Activated CD4-positive, alpha-beta T cell treated with anti-CD3 and anti-CD28 coated beads, Interleukin-2, amount 50 U/mL, for 24 hours (primary cell): ENCODE results near the gene SLC35A5.
A peak's percentile ranks its signal among the peaks of the same experiment; 100 is the strongest.

Experiments
- DNase-seq, 2 donors: peaks; one replicate each; pipeline ENCODE4 v3.0.0-alpha.2; 2020; ENCODE audit warnings: low read depth in 1 of 2, low spot score in 1 of 2

The SLC35A5 gene

DNA sequence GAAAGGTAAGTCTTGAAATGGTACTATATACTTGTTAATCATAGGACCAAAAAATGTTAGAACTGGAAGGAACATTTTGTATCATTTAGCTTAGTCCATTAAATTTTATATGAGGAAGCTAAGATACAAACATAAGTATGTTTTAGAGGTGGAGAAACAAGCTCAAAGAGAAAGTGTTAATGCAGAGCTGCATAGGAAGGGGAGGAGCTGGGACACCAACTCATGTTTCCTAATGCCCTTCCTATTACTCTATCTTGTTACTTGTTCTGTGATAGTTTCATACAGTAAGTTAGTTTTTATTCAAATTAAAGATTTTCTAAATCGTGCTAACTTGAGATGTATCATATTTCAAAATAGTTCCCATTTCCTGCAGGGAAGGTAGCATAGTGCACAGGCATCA is 7.4 kb downstream of the SLC35A5 start:
- DNase-seq = no peak

DNA sequence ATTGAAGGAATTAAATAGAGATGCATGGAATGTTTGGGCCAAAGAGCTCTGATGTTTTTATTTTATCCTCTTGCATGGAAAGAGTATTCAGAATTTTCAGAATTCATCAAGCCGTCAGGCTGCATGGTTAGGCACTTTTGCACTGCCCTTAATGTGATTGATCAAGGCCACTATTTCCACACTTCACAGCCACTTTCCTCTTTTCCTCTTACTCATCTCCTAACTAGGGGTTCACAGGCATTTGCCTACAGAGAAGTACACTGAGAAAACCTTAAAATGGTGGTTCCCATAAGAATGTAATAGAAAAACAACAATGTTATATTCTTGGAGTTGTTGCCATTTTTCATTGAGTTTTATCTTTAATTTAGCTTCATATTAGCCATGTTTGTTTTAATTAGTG is 10.9 kb downstream of the SLC35A5 start:
- no peak for DNase-seq

DNA sequence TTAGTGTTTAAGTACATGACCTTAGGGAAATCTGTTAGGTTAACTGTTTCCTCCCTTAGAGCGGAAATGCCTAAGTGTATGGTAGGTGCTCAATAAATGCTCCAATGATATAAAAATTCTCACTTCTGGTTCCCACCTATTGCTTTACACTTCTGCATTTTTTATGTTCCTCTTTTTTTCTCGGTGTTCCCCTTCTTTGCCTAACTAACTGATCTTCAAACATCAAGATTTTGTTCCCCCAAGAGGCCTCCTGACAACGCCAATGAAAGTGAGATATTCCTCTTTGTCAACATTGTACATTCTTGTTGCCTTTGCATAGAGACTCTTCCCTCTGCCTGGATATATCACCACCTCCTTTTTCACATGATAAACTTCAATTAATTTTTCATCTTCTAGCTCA is 17.4 kb downstream of the SLC35A5 start:
- no peak for DNase-seq

DNA sequence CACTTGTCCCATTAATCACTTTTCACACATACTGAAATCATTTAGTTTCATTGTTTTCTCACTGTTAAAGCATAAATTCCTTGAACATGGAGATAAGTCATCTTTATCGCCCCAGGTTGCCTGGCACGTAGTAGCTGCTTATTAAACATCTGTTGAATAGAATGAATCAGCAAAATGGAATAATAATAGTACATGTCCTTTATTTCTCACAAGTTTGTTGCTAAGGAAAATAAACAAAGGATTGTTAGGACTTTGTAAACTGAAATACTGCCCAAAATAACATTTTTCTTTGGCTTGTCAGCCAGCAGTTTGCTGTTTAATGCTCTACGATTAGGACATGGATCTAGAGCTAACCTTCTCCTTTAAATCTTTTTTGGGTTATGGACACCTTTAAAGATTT is 17.9 kb downstream of the SLC35A5 start:
- DNase-seq = no peak

DNA sequence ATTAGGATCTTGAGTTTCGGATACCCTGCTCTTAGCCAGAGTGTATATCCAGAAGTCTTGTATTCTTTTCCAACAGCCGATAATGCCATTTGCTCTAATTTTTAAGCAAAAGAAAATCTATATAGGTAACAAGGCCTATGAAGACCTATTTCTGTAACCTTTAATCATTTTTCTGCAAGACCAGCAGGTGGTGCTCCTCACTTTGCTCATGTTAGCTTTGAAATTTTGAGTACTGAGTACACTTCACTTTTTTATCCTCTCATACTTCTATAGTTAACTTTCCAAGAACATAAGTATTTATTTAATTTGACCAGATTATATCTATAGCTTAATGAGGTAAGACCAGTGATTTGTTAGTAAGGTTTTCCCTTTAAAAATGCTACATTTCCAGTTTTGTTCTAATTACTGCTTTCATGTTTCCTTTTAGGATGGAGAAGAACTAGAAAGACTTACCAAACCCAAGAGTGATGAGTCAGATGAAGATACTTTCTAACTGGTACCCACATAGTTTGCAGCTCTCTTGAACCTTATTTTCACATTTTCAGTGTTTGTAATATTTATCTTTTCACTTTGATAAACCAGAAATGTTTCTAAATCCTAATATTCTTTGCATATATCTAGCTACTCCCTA is 20.5 kb downstream of the SLC35A5 start:
- DNase-seq = peak in 1 of 2 donors; percentile 11

DNA sequence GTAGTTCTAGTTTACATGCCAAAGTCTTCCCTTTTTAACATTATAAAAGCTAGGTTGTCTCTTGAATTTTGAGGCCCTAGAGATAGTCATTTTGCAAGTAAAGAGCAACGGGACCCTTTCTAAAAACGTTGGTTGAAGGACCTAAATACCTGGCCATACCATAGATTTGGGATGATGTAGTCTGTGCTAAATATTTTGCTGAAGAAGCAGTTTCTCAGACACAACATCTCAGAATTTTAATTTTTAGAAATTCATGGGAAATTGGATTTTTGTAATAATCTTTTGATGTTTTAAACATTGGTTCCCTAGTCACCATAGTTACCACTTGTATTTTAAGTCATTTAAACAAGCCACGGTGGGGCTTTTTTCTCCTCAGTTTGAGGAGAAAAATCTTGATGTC is 21.3 kb downstream of the SLC35A5 start:
- no peak for DNase-seq

DNA sequence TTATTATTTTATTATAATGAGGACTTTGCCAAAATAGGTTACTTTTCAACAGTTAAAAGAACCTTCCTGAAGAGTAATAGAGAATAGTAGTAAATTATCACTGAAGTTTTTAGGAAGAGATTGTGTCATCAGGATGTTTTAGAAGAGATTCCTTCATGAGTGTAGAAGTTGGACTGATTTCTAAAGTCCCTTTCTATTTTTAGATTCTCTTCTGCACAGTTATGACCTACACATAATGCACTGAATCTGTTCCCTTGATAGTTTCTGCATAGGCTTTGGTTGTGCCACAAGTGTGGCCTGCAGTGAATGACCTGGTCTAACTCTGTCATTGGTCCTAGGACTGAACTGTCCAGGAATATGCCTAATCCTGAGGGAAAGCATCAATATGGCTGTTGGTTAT is 23.9 kb downstream of the SLC35A5 start:
- DNase-seq = no peak

DNA sequence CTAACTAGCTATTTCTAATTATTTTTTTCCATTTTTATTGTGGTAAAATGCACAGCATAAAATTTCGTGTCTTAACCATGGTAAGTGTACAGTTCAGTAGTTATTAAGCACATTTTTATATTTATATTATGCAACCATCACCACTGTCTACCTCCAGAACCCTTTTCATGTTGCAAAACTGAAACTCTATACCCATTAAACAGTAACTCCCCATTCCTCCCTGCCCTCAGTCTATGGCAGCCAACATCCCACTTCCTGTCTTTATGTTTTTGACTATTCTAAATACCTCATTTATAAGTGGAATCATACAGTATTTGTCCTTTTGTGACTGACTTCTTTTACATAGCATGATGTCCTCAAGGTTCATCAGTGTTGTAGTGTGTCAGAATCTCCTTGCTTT is 25.5 kb downstream of the SLC35A5 start:
- DNase-seq = no peak

DNA sequence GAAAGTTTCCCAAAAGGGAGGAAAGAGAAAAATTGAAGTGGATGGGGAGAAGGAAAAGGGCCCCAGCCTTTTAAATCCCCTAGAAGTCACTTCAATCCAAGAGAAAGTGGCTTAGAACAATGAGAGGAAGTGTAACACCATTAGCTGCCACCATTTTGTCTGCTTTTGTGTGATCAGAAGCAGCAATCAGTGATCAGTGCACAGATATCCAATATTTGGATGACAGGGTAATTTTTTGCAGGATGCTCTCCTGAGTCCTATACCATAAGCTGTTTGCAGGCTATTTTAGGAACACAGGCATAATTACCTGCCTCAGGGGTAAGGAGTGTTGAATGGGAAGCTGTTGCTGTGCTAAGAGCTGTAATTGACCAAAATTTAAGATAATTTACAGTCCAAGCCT is 31.4 kb downstream of the SLC35A5 start:
- no peak for DNase-seq

DNA sequence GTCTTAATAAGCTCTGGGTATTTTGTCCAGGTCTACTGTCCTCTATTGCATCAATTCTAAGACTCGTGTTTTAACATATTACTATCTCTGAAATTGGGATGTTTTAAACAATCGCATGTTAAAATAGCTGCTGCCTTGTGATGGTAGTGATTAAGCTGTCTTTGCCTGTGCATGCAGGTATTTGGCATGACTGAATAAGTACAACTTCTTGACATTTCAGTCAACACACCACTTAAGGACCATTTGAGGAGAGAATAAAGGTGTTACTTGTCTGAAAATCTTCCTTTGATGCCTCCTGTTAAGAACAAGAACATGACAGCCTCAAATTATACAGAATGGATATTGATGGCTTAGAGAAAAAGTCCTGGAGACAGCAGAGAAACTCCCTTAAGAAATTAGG is 33.0 kb downstream of the SLC35A5 start:
- no peak for DNase-seq

DNA sequence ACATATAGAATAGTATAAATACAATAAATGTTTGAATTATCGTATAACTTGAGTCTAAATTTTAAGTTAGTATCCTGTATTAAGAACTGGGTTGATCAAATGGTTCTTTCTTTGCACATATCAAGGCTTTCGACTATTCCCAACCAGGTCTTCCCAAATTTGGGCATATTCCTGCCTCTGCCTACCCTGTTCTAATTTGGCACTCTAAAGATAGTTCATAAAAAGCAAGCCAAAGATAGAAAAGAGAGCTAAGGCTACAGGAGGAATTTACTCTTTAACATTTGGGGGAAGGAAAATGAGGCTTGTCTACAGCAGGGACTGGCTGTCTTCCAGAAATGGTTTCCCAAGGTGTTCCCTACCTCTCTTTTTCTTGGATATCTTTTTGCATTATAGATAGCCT is 36.1 kb downstream of the SLC35A5 start:
- no peak for DNase-seq

DNA sequence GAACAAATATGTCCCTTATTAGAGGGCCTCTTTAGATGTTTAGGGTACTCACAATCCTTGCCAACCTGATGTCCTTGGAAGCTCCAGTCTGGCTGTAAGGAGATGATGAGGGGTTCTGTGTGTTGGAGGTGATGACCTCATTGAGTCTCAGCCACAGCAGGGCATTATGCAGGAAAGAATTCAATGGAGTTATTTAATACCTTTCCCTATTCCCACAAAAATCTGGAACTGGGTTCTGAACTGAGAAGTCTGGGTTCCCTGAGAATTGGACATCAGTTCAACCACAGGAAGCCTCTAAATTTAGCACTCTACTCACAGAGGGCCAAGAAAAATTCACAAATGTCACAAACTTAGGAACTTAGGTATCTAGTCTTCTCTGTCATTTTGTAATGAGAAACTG is 36.9 kb downstream of the SLC35A5 start:
- no peak for DNase-seq

DNA sequence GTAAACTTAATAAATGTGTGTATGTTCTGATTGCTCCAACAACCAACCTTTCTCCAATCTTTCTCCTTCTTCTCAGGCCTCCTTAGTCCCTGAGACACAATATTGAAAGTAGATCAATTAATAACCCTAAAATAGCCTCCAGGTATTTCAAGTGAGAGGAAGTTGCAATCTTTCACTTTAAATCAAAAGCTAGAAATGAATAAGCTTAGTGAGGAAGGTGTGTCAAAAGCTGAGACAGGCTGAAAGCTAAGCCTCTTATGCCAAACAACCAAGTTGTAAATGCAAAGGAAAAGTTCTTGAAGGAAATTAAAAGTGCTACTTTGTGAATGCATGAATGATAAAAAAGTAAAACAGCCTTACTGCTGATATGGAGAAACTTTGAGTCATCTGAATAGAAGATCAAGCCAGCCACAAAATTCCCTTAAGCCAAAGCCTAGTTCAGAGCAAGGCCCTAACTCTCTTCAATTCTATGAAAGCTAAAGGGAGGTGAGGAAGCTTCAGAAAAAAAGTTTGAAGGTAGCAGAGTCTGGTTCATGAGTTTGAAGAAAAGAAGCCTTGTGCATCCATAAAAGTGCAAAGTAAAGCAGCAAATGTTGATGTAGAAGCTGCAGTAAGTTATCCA is 40.5 kb downstream of the SLC35A5 start:
- no peak for DNase-seq

DNA sequence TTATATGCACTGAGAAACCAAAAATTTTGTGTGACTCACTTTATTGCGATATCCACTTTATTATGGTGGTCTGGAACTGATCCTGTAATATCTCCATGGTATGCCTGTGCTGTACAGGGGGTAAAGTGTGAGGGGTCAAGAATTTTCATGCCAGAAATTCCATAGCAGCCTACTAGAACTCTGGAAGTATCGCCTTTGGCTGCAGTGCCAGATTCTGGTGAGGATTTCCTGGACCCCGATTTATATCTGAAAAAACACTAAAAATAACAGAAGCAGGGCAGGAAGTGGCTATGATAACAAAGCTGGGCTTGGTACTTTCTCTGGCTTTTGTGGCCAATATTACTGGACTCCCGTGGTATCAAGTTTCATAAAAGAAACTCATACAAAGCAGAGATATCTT is 42.7 kb downstream of the SLC35A5 start:
- no peak for DNase-seq

DNA sequence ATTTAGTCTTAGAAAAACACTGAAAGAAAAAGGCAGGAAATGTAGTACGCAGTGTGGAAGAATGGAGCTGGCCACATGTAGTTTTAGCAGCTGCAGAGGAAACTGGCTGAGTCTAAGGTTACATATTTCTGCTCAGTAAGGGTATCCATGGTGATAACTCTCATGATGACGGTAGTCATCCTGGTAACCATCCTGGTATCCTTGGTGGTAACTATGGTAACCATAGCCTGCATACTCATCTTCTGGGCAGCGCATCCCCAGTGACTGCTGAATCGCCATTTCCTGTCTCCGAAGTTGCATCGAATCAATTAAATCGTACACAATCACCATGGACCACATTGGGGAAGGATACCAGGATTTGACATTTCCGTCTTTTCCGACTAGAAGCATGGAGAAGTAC is 43.4 kb downstream of the SLC35A5 start:
- DNase-seq = no peak

DNA sequence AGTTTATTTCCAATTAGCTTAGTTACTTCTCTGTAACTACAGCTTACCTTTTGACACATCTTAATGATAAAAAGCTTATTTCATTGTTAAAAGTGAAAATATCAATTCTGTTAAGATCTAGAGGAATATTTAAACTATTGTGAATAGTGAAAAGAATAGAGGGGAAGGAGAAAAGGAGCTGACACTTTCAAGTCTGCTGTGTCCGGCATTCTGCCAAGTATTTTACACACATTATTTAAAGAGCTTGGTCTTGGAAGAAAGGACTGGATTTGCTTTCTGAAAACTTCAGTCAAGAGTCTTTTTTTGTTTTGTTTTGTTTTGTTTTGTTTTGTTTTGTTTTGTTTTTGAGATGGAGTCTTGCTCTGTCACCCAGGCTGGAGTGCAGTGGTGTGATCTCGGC is 44.3 kb downstream of the SLC35A5 start:
- DNase-seq = no peak

DNA sequence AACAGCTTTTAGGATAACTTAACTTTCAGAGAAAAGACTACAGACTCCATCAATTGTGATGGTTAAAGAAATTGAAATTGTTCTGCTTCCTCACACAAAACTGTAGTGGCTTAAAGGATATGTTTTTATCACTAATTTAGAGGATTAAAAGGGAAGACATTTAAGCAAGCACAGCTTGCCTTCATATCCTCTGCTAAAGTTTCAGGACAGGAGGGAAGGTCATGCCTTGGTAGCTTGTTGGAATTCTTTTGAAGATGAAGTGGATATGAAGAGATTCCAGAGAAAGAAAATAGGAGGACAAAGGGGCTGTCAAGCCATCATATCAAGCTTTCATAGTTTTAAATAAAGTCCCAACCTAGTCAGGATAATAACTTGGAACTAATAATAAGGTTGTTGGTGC is 46.0 kb downstream of the SLC35A5 start:
- no peak for DNase-seq

DNA sequence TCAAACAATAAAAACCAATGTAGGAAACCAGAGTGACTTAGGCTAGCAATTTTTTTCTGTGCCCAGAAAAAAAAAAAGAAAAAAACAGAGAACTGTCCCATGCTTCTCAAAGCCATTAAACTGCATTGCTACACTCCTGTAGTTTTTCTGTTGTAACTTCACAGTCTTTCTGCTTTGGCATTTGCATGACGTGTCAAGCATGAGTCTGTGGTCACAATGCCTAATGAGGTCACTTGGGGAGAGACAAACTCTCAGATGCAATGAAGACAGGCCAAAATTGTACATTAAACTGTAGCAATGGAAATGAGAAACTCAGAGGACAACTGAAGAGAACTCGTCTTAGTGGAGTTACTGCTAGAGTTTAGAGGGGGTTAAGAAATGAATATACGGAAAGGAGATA is 48.3 kb downstream of the SLC35A5 start:
- no peak for DNase-seq

DNA sequence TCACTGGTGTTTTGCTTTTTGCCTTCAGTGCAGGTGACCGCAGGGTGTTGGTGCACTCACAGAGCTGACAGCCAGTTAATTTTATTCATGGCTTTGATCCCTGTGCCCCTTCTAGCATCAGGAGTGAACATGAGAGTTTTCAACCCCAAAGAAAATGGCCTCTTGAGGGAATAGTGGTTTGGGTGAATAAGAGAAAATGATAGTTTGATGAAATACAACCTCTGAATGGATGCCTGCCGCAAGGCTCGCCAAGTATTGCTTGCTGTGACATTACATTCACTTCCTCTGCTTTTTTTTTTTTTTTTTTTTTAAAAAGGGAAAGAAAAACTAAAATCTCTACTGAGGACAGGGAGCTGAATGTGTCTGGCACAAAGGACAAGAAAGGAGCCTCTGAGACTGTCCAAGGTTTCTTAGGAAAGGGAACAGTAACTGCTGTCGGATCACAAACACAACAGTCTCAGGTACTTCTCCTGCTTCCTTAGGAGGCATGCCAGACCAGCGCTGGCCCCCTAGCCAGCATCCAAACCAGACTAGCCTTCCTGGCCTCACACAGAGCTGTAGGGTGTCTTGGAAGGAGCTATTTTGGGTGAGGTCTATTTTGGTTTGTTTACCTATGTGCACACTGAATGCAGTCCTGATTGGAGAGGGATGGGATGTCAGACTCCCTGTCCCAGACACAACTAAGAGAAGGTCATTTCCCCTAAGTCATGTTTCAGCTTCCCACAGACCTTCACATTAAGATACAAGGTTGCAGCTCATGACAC is 50.1 kb downstream of the SLC35A5 start:
- no peak for DNase-seq

DNA sequence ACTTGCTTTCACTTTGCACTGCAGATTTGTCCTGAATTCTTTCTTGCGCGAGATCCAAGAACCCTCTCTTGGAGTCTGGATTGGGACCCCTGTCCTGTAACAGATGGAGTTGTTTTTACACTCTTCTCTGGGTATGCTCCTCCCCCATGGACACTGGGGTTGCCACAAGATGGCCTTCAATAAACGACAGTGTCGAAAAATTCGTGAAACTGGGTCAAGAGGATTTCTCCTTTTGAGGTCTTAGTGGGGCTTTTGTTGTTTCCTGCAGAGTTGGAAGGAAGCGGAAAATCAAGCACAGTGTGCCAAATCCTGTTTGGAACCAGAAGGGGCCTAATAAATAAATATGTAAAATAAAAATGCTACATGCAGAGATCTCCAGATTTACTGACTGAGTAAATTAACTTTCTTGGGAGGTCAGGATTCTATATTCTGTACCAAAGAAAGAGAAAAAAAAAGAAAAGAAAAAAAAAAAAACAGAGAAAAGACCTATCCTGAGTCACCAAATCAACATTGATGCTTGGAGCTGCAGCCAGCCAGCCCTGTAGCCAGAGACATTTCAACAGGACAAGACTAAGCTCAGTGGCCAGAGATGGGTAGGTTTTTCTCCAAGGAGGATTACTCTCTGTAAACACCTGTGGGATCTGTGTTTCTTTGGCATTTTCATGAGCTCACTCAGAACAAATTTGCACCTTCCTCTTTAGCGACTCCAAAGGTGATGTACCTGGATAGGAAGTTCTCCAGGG is 54.3 kb downstream of the SLC35A5 start:
- no peak for DNase-seq

DNA sequence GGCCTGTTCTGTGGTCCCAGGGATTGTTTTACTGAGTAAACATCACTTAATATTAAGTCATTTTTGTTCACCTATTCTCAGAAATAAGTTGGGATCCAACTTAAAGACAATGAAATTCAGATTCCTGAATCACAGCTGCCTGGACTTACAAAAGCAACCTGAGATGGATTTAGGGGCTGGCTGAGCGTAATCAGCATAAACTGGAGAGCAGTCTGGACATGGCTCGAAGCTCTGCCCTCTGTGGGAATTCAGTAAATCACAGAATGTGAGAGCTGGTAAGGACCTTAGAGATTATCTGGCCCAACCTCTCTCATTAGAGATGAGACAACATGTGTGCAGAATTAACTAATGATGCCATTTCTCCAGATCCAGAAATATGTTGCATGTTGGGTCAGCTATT is 55.4 kb downstream of the SLC35A5 start:
- no peak for DNase-seq

DNA sequence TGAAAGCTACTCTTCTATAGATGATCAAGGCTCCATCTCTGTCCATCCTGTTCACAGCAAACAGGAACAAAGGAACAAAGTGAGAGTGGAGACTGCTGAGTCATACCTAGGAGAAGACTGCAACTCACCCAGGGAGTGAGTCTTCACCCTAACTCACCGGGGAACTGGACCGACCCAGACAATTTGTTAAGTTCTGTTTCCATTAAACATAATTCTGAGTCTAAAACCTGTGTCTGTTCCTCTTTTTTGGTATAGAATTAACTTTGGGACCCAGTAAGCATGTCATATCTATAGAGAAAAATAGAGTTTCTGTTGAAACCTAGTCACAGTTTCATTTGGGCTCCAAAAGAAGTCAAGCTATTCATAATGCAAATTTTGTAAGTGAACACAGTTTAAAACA is 57.5 kb downstream of the SLC35A5 start:
- DNase-seq = no peak
